IMR-90 (cell line): ENCODE data around the gene FOXK1. TPM values are rescaled to one million over a fixed set of nuclear protein-coding genes. Genes with fewer than 3 reads are reported as not detected.

ENCODE experiments used
- ATAC-seq: fragments of 200-7000 bp; cut with Tn5 transposase; 2 replicates; pipeline ENCODE4 v1.9.1; 2020; ENCODE audit warnings: low read depth, mild to moderate bottlenecking, moderate library complexity
- BruUV-seq: library from RNA; stranded (reverse); fragments of 400-500 nt; replicated peaks from 2 replicates; lab custom pipeline; 2021; lab: Mats Ljungman, UMichigan
- CTCF ChIA-PET: fragments of 300-600 bp; formaldehyde crosslinking; extraction: SDS; loops from one replicate; lab custom pipeline; 2021; ENCODE audit warnings: antibody characterized with exemption; lab: Yijun Ruan, JAX
- POLR2A ChIA-PET: fragments of 300-600 bp; sonication (Branson Sonifier 250); formaldehyde crosslinking; loops from one replicate; lab custom pipeline; 2022; ENCODE audit warnings: antibody characterized with exemption; ENCODE audit not compliant: unreplicated experiment; lab: Charles Lee
- DNase-seq: peaks from one replicate; pipeline ENCODE4 v3.0.0; 2013
- H2AFZ ChIP-seq: replicated peaks from 2 replicates; pipeline ENCODE3; 2013; ENCODE audit warnings: low read length, mild to moderate bottlenecking; ENCODE audit not compliant: poor library complexity
- H2AK5ac ChIP-seq: 2 replicates; pipeline ENCODE4 v1.6.1; 2013; ENCODE audit warnings: low read depth, low read length, inconsistent platforms
- H2AK9ac ChIP-seq: replicated peaks from 2 replicates; pipeline ENCODE3; 2013; ENCODE audit warnings: mild to moderate bottlenecking, low read depth, low read length, moderate library complexity; ENCODE audit not compliant: poor library complexity
- H2BK120ac ChIP-seq: 2 replicates; pipeline ENCODE4 v1.6.1; 2013; ENCODE audit warnings: low read depth, low read length, inconsistent platforms
- H2BK15ac ChIP-seq: 3 replicates; pipeline ENCODE4 v1.6.1; 2013; ENCODE audit warnings: low read depth, low read length, inconsistent platforms
- H2BK20ac ChIP-seq: 2 replicates; pipeline ENCODE4 v1.6.1; 2013; ENCODE audit warnings: low read depth, mild to moderate bottlenecking, inconsistent platforms, low read length, moderate library complexity
- H2BK5ac ChIP-seq: 2 replicates; pipeline ENCODE4 v1.6.1; 2013; ENCODE audit warnings: mild to moderate bottlenecking, low read depth, low read length, inconsistent platforms; ENCODE audit not compliant: poor library complexity, severe bottlenecking
- H3K14ac ChIP-seq: replicated peaks from 2 replicates; pipeline ENCODE4 v1.6.1; 2013; ENCODE audit warnings: low read depth, low read length, inconsistent platforms
- H3K18ac ChIP-seq: 2 replicates; pipeline ENCODE4 v1.6.1; 2013; ENCODE audit warnings: low read depth, low read length, control low read depth
- H3K23ac ChIP-seq: 2 replicates; pipeline ENCODE4 v1.6.1; 2013; ENCODE audit warnings: low read depth, low read length, inconsistent platforms
- H3K27ac ChIP-seq: 2 replicates; pipeline ENCODE4 v1.5.1; 2013; ENCODE audit warnings: mild to moderate bottlenecking, control low read depth, low read length; ENCODE audit not compliant: insufficient read depth
- H3K27me3 ChIP-seq: 2 replicates; pipeline ENCODE4 v1.6.1; 2013; ENCODE audit warnings: low read length; ENCODE audit not compliant: control insufficient read depth, insufficient read depth
- H3K36me3 ChIP-seq: 2 replicates; pipeline ENCODE4 v1.6.1; 2013; ENCODE audit warnings: low read length, mixed read lengths; ENCODE audit not compliant: control insufficient read depth, insufficient read depth
- H3K4ac ChIP-seq: 2 replicates; pipeline ENCODE4 v1.6.1; 2013; ENCODE audit warnings: low read depth, low read length, inconsistent platforms
- H3K4me1 ChIP-seq: 2 replicates; pipeline ENCODE4 v1.6.1; 2013; ENCODE audit warnings: low read length, mixed read lengths; ENCODE audit not compliant: control insufficient read depth, insufficient read depth
- H3K4me2 ChIP-seq: 2 replicates; pipeline ENCODE4 v1.6.1; 2013; ENCODE audit warnings: low read depth, mild to moderate bottlenecking, control low read depth, low read length, moderate library complexity
- H3K4me3 ChIP-seq: 2 replicates; pipeline ENCODE4 v1.5.1; 2013; ENCODE audit warnings: low read depth, mild to moderate bottlenecking, control low read depth, low read length, moderate library complexity; ENCODE audit not compliant: insufficient read depth
- H3K56ac ChIP-seq: 2 replicates; pipeline ENCODE4 v1.6.1; 2013; ENCODE audit warnings: low read length, inconsistent platforms; ENCODE audit not compliant: insufficient read depth; ENCODE audit errors: extremely low read depth
- H3K79me1 ChIP-seq, 2 experiments: 2 replicates each; pipeline ENCODE4 v1.6.1; 2013; ENCODE audit warnings: low read length in 2 of 2, inconsistent platforms in 1 of 2, low read depth in 1 of 2
- H3K9ac ChIP-seq: 2 replicates; pipeline ENCODE4 v1.6.1; 2013; ENCODE audit warnings: low read depth, low read length, control low read depth
- H3K9me1 ChIP-seq: 2 replicates; pipeline ENCODE4 v1.6.1; 2013; ENCODE audit warnings: low read length, inconsistent platforms; ENCODE audit not compliant: insufficient read depth
- H3K9me3 ChIP-seq: 2 replicates; pipeline ENCODE4 v1.6.1; 2013; ENCODE audit warnings: low read length; ENCODE audit not compliant: control insufficient read depth, insufficient read depth
- H4K20me1 ChIP-seq: 2 replicates; pipeline ENCODE4 v1.6.1; 2013; ENCODE audit warnings: low read length, inconsistent platforms; ENCODE audit not compliant: insufficient read depth
- H4K5ac ChIP-seq: 2 replicates; pipeline ENCODE4 v1.6.1; 2013; ENCODE audit warnings: mild to moderate bottlenecking, low read depth, low read length, control low read depth
- H4K8ac ChIP-seq, 2 experiments: 2 replicates each; pipeline ENCODE4 v1.6.1; 2013; ENCODE audit warnings: low read depth in 2 of 2, low read length in 2 of 2, control low read depth in 1 of 2, inconsistent platforms in 1 of 2
- H4K91ac ChIP-seq: 2 replicates; pipeline ENCODE4 v1.6.1; 2013; ENCODE audit warnings: low read depth, low read length, inconsistent platforms; ENCODE audit not compliant: insufficient read depth
- CEBPB ChIP-seq: IDR thresholded peaks from 2 replicates; pipeline ENCODE4 v1.6.1; 2012; ENCODE audit warnings: low read depth, low read length, improper control_type of control experiment
- CHD1 ChIP-seq: IDR thresholded peaks from 2 replicates; pipeline ENCODE4 v1.6.1; 2012; ENCODE audit warnings: low read depth, low read length, improper control_type of control experiment
- ELK1 ChIP-seq: fragments of 150-350 bp; IDR thresholded peaks from 2 replicates; pipeline ENCODE4 v1.6.1; 2016; ENCODE audit warnings: low read depth, mild to moderate bottlenecking, low read length, moderate library complexity, borderline replicate concordance
- MAFK ChIP-seq: IDR thresholded peaks from 2 replicates; pipeline ENCODE4 v1.6.1; 2012; ENCODE audit warnings: low read depth, low read length, improper control_type of control experiment
- NFE2L2 ChIP-seq: fragments of 150-350 bp; IDR thresholded peaks from 2 replicates; pipeline ENCODE4 v1.6.1; 2016; ENCODE audit warnings: low read depth, mild to moderate bottlenecking, low read length
- RAD21 ChIP-seq: IDR thresholded peaks from 2 replicates; pipeline ENCODE4 v1.6.1; 2012; ENCODE audit warnings: low read length, improper control_type of control experiment
- RCOR1 ChIP-seq: IDR thresholded peaks from 2 replicates; pipeline ENCODE4 v1.6.1; 2012; ENCODE audit warnings: mild to moderate bottlenecking, low read length, improper control_type of control experiment; ENCODE audit not compliant: insufficient replicate concordance
- RFX5 ChIP-seq: IDR thresholded peaks from 2 replicates; pipeline ENCODE4 v1.8.0; 2012; ENCODE audit warnings: low read depth, mild to moderate bottlenecking, low read length, moderate library complexity
- SMC3 ChIP-seq: fragments of 150-350 bp; IDR thresholded peaks from 2 replicates; pipeline ENCODE4 v1.6.1; 2016; ENCODE audit warnings: low read depth, mild to moderate bottlenecking, antibody characterized with exemption, low read length, moderate library complexity
- WGBS, 2 experiments: methylation state at CpG; one replicate each; pipeline versions ENCODE4 v1.1.5 to v1.1.7; 2013; ENCODE audit warnings: missing lambda C conversion rate in 2 of 2; ENCODE audit not compliant: insufficient read length in 1 of 2; ENCODE audit errors: extremely low coverage in 2 of 2; 5-methylcytosine and 5-hydroxymethylcytosine counted together
- dilution Hi-C: fragments of 300-500 bp; cut with HindIII; formaldehyde crosslinking; loops from one replicate; pipeline ENCODE4 v1.14.3; 2018; ENCODE audit warnings: low sequenced_read_pairs; ENCODE audit not compliant: unreplicated experiment
- in situ Hi-C: fragments of 300-500 bp; cut with MboI; formaldehyde crosslinking; loops from 3 replicates; pipeline ENCODE4 v1.14.3; 2019; ENCODE audit warnings: low sequenced_read_pairs, inconsistent platforms, mixed read lengths
- intact Hi-C: fragments of 100-400 bp; cut with micrococcal nuclease; formaldehyde crosslinking; loops from 2 replicates; pipeline ENCODE4 v1.10.0; 2022
- polyA plus RNA-seq, 3 experiments: library from polyadenylated mRNA; depleted of rRNA; stranded (reverse); fragments of >200 nt; gene quantifications; 2 replicates each; pipeline ENCODE4 v1.2.3, GENCODE V29; 2012; ENCODE audit warnings: low replicate concordance in 1 of 3
- total RNA-seq: library from RNA; depleted of rRNA; stranded (reverse); fragments of >200 nt; gene quantifications from 2 replicates; pipeline ENCODE4 v1.2.3, GENCODE V29; 2012
- TF ChIP-seq, protein P1 (sequence below): conservative IDR thresholded peaks from 2 replicates; pipeline ENCODE4 v1.5.1; 2012; ENCODE audit warnings: mild to moderate bottlenecking, low read depth, low read length, improper control_type of control experiment

FOXK1 gene
- total and polyA plus RNA-seq, 2 of the 4 experiments (the other 2 are of a cell fraction) = 4.3 to 8.8 TPM

DNA sequence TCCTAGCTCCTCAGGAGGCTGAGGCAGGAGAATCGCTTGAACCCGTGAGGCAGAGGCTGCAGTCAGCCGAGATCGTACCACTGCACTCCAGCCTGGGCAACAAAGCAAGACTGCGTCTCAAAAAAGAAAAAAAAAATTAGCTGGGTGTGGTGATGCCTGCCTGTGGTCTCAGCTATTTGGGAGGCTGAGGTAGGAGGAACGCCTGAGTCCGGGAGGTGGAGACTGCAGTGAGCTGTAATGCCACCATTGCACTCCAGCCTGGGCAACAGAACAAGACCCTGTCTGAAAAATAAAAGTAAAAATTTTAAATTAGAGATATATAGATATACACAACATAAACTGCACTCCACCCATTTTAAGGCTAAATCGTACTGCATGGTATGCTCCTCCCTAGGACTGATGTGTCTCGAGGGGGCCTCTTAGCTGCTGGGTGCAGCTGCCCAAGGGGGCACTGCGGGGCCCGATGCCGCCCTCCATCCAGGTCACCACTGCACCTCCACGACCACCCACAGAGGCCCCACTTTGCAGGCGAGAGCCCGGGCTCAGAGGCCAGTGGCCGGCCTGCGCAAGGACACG, 40.9 kb upstream of the FOXK1 start (continued):
- TF ChIP-seq RFX5 (no peak), NFE2L2 (no peak)

DNA sequence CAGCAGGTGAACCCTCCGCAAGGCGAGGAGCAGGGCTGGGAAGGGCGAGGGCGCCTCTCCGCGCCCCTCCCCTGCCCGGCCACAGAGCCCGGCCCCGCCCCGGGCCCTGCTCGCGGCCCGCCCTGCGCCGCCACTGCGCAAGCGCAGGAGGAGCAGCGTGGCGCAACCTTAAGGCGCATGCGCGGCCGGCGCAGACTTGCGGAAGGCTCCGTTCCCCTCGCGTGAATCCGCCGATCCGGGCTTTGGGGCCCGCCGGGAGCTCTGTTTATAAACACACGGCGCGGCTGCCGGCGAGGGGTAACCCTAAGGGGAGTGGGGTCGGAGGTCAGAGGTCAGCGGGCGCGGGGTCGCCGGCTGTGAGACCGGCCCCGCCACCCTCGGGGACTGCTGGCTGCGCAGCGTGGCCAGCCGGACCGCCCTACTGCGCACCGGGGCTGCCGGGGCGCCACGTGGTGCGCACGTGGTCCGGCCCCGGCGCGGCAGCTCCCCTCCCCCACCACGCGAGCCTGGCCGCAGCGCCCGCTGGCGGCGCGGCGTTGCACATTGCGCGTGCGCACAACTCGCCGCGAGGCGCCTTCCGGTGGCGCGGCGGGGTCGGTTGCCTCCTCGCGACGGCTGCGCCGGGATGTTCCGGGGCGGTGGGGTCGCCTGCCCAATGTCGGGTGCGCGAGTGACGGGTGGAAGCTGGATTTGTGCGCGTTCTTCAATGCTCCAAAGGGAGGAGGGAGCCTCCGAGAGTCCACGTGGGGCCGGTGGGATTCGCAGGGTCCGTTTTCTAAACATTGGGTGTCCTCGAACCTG, 40.2 kb upstream of the FOXK1 start:
- H2AFZ ChIP-seq = peak overlapping the region; percentile 99
- peak; percentile 95 for ATAC-seq
- dilution Hi-C loops (no loop called here), intact Hi-C loops (loop anchor here (1.0 kb wide), 3 partner anchors 26 to 104 kb away; no protein-coding TSS in a partner anchor), in situ Hi-C loops (loop anchor here (25.0 kb wide), 1 partner anchor 1780 kb away; no protein-coding TSS in a partner anchor)
- peak overlapping the region; percentile 97 for H3K27ac ChIP-seq
- peak overlapping the region; percentile 92 for H2AK9ac ChIP-seq
- peak overlapping the region; percentile 88 for H2AK5ac ChIP-seq
- peaks cover 4 to 5% of the 10 kb centered on the region in 2 experiments; a peak in 1 of 4 replicates for H3K79me1 ChIP-seq
- H3K9me3 ChIP-seq = no peaks in the 10 kb centered on the region
- peak overlapping the region; percentile 78 for H2BK120ac ChIP-seq
- H3K9me1 ChIP-seq = no peaks in the 10 kb centered on the region
- H2BK15ac ChIP-seq = no peak overlapping the region; the same call in 2 of the 3 replicates
- peak overlapping the region; percentile 74 for H2BK5ac ChIP-seq
- H3K56ac ChIP-seq = peak overlapping the region; percentile 85
- H4K91ac ChIP-seq = peak overlapping the region; percentile 94
- H4K8ac ChIP-seq = peak overlapping the region; percentile 94 to 100
- peak overlapping the region; percentile 92 for H3K9ac ChIP-seq
- no peaks in the 10 kb centered on the region for H4K20me1 ChIP-seq
- H3K18ac ChIP-seq = peak overlapping the region; percentile 78
- H4K5ac ChIP-seq = peak overlapping the region; percentile 95
- WGBS, 2 experiments = 1% methylated on average over 29 of the region's 103 CpGs; no CpG with 5 or more reads in 1 of the 2 experiments
- H3K14ac ChIP-seq = peak overlapping the region; percentile 98
- H3K4me3 ChIP-seq = peak overlapping the region; percentile 74
- peak; percentile 89 for DNase-seq
- H3K4me1 ChIP-seq = 0 out of 2 replicates have a peak, but pooled peaks cover 2% of the 10 kb centered on the region
- H3K4me2 ChIP-seq = peak overlapping the region; percentile 85
- peak overlapping the region; percentile 96 for H3K4ac ChIP-seq
- no peaks in the 10 kb centered on the region for H3K36me3 ChIP-seq
- ChIA-PET CTCF (interaction anchor here (0.8 to 2.2 kb wide), 7 partner anchors 10 to 106 kb away, joined by 3 to 12 read pairs (median 3); partner anchors contain the start of gene FOXK1), POLR2A (interaction anchor here (0.6 to 1.2 kb wide), 4 partner anchors 20 to 1369 kb away, joined by 3 to 6 read pairs (median 6); partner anchors contain the start of gene FOXK1)
- H2BK20ac ChIP-seq = no peak overlapping the region
- peak overlapping the region; percentile 80; the same call in 1 of the 2 replicates for H3K23ac ChIP-seq
- H3K27me3 ChIP-seq = no peaks in the 10 kb centered on the region
- no TSS peak for BruUV-seq
- TF ChIP-seq, protein P1, sequence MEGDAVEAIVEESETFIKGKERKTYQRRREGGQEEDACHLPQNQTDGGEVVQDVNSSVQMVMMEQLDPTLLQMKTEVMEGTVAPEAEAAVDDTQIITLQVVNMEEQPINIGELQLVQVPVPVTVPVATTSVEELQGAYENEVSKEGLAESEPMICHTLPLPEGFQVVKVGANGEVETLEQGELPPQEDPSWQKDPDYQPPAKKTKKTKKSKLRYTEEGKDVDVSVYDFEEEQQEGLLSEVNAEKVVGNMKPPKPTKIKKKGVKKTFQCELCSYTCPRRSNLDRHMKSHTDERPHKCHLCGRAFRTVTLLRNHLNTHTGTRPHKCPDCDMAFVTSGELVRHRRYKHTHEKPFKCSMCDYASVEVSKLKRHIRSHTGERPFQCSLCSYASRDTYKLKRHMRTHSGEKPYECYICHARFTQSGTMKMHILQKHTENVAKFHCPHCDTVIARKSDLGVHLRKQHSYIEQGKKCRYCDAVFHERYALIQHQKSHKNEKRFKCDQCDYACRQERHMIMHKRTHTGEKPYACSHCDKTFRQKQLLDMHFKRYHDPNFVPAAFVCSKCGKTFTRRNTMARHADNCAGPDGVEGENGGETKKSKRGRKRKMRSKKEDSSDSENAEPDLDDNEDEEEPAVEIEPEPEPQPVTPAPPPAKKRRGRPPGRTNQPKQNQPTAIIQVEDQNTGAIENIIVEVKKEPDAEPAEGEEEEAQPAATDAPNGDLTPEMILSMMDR = peak; percentile 72
- TF ChIP-seq CHD1 (0 out of 2 replicates have a peak, but pooled peaks have one; percentile 64), SMC3 (peak; percentile 43), ELK1 (no peak), CEBPB (0 out of 2 replicates have a peak, but pooled peaks have one; percentile 44), MAFK (no peak), RFX5 (no peak), RCOR1 (peak; percentile 89), RAD21 (peak; percentile 44)
